ENCODE measurements around the gene ST3GAL5. TPM values are rescaled to one million over a fixed set of nuclear protein-coding genes. Genes with fewer than 3 reads are reported as not detected.

Gene ST3GAL5
- total and polyA plus RNA-seq, 8 donors: 4.1 to 84.2 (median 11.8) TPM

Small RNA genes lying within 50 kb of the gene (small RNA-seq; reads per million reads assigned to genes)
- 0 reads per million in 4 donors for gene RN7SKP83

Other genes with a start within 250 kb of the ST3GAL5 start
- 1,000 to 10,000 TPM in 1 of 5 donors, 10 to 100 TPM in 1, 1 to 10 TPM in 1, under 1 TPM in 1, not detected in 1; 0.14 to 4,040 (median 7.4) TPM for gene SFTPB, start 220.8 kb downstream of the ST3GAL5 start, total RNA-seq
- 10 to 100 TPM in 1 of 3 donors, 1 to 10 TPM in 1, under 1 TPM in 1; 0.44 to 10.8 (median 1.8) TPM for gene SFTPB, start 220.8 kb downstream of the ST3GAL5 start, polyA plus RNA-seq
- 1 to 10 TPM in 1 of 5 donors, under 1 TPM in 1, not detected in 3; 0.72 to 5.8 TPM for gene GNLY, start 194.6 kb downstream of the ST3GAL5 start, total RNA-seq
- gene GNLY, start 194.6 kb downstream of the ST3GAL5 start, polyA plus RNA-seq: 1 to 10 TPM; 1.1 to 2.4 (median 1.7) TPM
- 10 to 100 TPM in 2 of 5 donors, 1 to 10 TPM in 3; 2.3 to 23.2 (median 9.7) TPM for gene ATOH8, start 135.0 kb downstream of the ST3GAL5 start, total RNA-seq
- gene ATOH8, start 135.0 kb downstream of the ST3GAL5 start, polyA plus RNA-seq: 10 to 100 TPM; 11.3 to 20.0 (median 15.3) TPM
- 10 to 100 TPM in 3 of 5 donors, 1 to 10 TPM in 2; 4.7 to 36.2 (median 10.1) TPM for gene POLR1A, start 216.9 kb upstream of the ST3GAL5 start, total RNA-seq
- 1 to 10 TPM; 1.4 to 2.6 (median 2.4) TPM for gene POLR1A, start 216.9 kb upstream of the ST3GAL5 start, polyA plus RNA-seq
- gene PTCD3, start 217.2 kb upstream of the ST3GAL5 start, total RNA-seq: 100 to 1,000 TPM in 3 of 5 donors, 10 to 100 TPM in 2; 16.8 to 158 (median 134) TPM
- 10 to 100 TPM in 2 of 3 donors, 1 to 10 TPM in 1; 9.1 to 28.3 (median 13.1) TPM for gene PTCD3, start 217.2 kb upstream of the ST3GAL5 start, polyA plus RNA-seq